ENCODE results near the gene KRTDAP.

The KRTDAP gene

GRCh38 chr19:35507561-35507960, 17.3 kb upstream of the KRTDAP start:
- Histone ChIP-seq H3K9ac (ENCODE audit: low read depth, low read length) (no peak overlapping the region), H3K4me1 (ENCODE audit: insufficient read depth, low read length) (0 out of 2 replicates have a peak, but pooled peaks cover 3% of the 10 kb centered on the region), H3K36me3 (ENCODE audit: insufficient read depth, low read length) (peaks cover 23% of the 10 kb centered on the region), H3K9me3 (ENCODE audit: control insufficient read depth, insufficient read depth, low read length) (no peaks in the 10 kb centered on the region)

GRCh38 chr19:35506011-35506410, 15.7 kb upstream of the KRTDAP start:
- Histone ChIP-seq H3K9me3 (ENCODE audit: control insufficient read depth, insufficient read depth, low read length) (no peaks in the 10 kb centered on the region), H3K9ac (ENCODE audit: low read depth, low read length) (no peak overlapping the region), H3K36me3 (ENCODE audit: insufficient read depth, low read length) (peaks cover 23% of the 10 kb centered on the region), H3K4me1 (ENCODE audit: insufficient read depth, low read length) (0 out of 2 replicates have a peak, but pooled peaks cover 3% of the 10 kb centered on the region)

GRCh38 chr19:35502751-35503150, 12.5 kb upstream of the KRTDAP start:
- Histone ChIP-seq H3K9ac (ENCODE audit: low read depth, low read length) (no peak overlapping the region), H3K9me3 (ENCODE audit: control insufficient read depth, insufficient read depth, low read length) (no peaks in the 10 kb centered on the region), H3K36me3 (ENCODE audit: insufficient read depth, low read length) (peaks cover 19% of the 10 kb centered on the region), H3K4me1 (ENCODE audit: insufficient read depth, low read length) (no peaks in the 10 kb centered on the region)

- no peaks in the 10 kb centered on the region for H3K9me3 ChIP-seq (ENCODE audit: control insufficient read depth, insufficient read depth, low read length)
- H3K4me1 ChIP-seq (ENCODE audit: insufficient read depth, low read length) = no peaks in the 10 kb centered on the region
- peaks cover 19% of the 10 kb centered on the region for H3K36me3 ChIP-seq (ENCODE audit: insufficient read depth, low read length)
- no peak overlapping the region for H3K9ac ChIP-seq (ENCODE audit: low read depth, low read length)
Observed at GRCh38 chr19:35501684-35502083, 11.4 kb upstream of the KRTDAP start.

- no peaks in the 10 kb centered on the region for H3K9me3 ChIP-seq (ENCODE audit: control insufficient read depth, insufficient read depth, low read length)
- no peak overlapping the region for H3K9ac ChIP-seq (ENCODE audit: low read depth, low read length)
- no peaks in the 10 kb centered on the region for H3K4me1 ChIP-seq (ENCODE audit: insufficient read depth, low read length)
- H3K36me3 ChIP-seq (ENCODE audit: insufficient read depth, low read length) = peaks cover 14% of the 10 kb centered on the region
Observed at GRCh38 chr19:35500611-35501010, 10.3 kb upstream of the KRTDAP start.

- Histone ChIP-seq H3K36me3 (ENCODE audit: insufficient read depth, low read length) (0 out of 2 replicates have a peak, but pooled peaks cover under 1% of the 10 kb centered on the region), H3K9me3 (ENCODE audit: control insufficient read depth, insufficient read depth, low read length) (no peaks in the 10 kb centered on the region), H3K4me1 (ENCODE audit: insufficient read depth, low read length) (no peaks in the 10 kb centered on the region), H3K9ac (ENCODE audit: low read depth, low read length) (no peak overlapping the region)
Observed at GRCh38 chr19:35498984-35499527, 8.8 kb upstream of the KRTDAP start.

- Histone ChIP-seq H3K4me1 (ENCODE audit: insufficient read depth, low read length) (no peaks in the 10 kb centered on the region), H3K9ac (ENCODE audit: low read depth, low read length) (no peak overlapping the region), H3K36me3 (ENCODE audit: insufficient read depth, low read length) (no peaks in the 10 kb centered on the region), H3K9me3 (ENCODE audit: control insufficient read depth, insufficient read depth, low read length) (no peaks in the 10 kb centered on the region)
Observed at GRCh38 chr19:35498220-35498619, 8.0 kb upstream of the KRTDAP start.

- Histone ChIP-seq H3K9me3 (ENCODE audit: control insufficient read depth, insufficient read depth, low read length) (no peaks in the 10 kb centered on the region), H3K36me3 (ENCODE audit: insufficient read depth, low read length) (no peaks in the 10 kb centered on the region), H3K4me1 (ENCODE audit: insufficient read depth, low read length) (no peaks in the 10 kb centered on the region), H3K9ac (ENCODE audit: low read depth, low read length) (no peak overlapping the region)
Observed at GRCh38 chr19:35497406-35497805, 7.1 kb upstream of the KRTDAP start.

GRCh38 chr19:35495107-35496064, 5.1 kb upstream of the KRTDAP start:
- Histone ChIP-seq H3K9ac (ENCODE audit: low read depth, low read length) (no peak overlapping the region; the same call in 1 of the 2 replicates), H3K4me1 (ENCODE audit: insufficient read depth, low read length) (no peaks in the 10 kb centered on the region), H3K36me3 (ENCODE audit: insufficient read depth, low read length) (no peaks in the 10 kb centered on the region), H3K9me3 (ENCODE audit: control insufficient read depth, insufficient read depth, low read length) (no peaks in the 10 kb centered on the region)

- H3K9me3 ChIP-seq (ENCODE audit: control insufficient read depth, insufficient read depth, low read length) = no peaks in the 10 kb centered on the region
- no peak overlapping the region for H3K9ac ChIP-seq (ENCODE audit: low read depth, low read length)
- H3K4me1 ChIP-seq (ENCODE audit: insufficient read depth, low read length) = no peaks in the 10 kb centered on the region
- H3K36me3 ChIP-seq (ENCODE audit: insufficient read depth, low read length) = no peaks in the 10 kb centered on the region
Observed at GRCh38 chr19:35493971-35494370, 3.7 kb upstream of the KRTDAP start.

- Histone ChIP-seq H3K9me3 (ENCODE audit: control insufficient read depth, insufficient read depth, low read length) (no peaks in the 10 kb centered on the region), H3K36me3 (ENCODE audit: insufficient read depth, low read length) (no peaks in the 10 kb centered on the region), H3K9ac (ENCODE audit: low read depth, low read length) (no peak overlapping the region), H3K4me1 (ENCODE audit: insufficient read depth, low read length) (no peaks in the 10 kb centered on the region)
Observed at GRCh38 chr19:35491836-35492360, 1.6 kb upstream of the KRTDAP start.

GRCh38 chr19:35488677-35489076, 1.6 kb downstream of the KRTDAP start:
- H3K9me3 ChIP-seq (ENCODE audit: control insufficient read depth, insufficient read depth, low read length) = no peaks in the 10 kb centered on the region
- H3K36me3 ChIP-seq (ENCODE audit: insufficient read depth, low read length) = no peaks in the 10 kb centered on the region
- H3K9ac ChIP-seq (ENCODE audit: low read depth, low read length) = no peak overlapping the region
- no peaks in the 10 kb centered on the region for H3K4me1 ChIP-seq (ENCODE audit: insufficient read depth, low read length)

- Histone ChIP-seq H3K36me3 (ENCODE audit: insufficient read depth, low read length) (no peaks in the 10 kb centered on the region), H3K4me1 (ENCODE audit: insufficient read depth, low read length) (no peaks in the 10 kb centered on the region), H3K9me3 (ENCODE audit: control insufficient read depth, insufficient read depth, low read length) (no peaks in the 10 kb centered on the region), H3K9ac (ENCODE audit: low read depth, low read length) (no peak overlapping the region)
Observed at GRCh38 chr19:35487656-35488182, 2.5 kb downstream of the KRTDAP start.

GRCh38 chr19:35486268-35486708, 4.0 kb downstream of the KRTDAP start:
- no peaks in the 10 kb centered on the region for H3K4me1 ChIP-seq (ENCODE audit: insufficient read depth, low read length)
- no peaks in the 10 kb centered on the region for H3K9me3 ChIP-seq (ENCODE audit: control insufficient read depth, insufficient read depth, low read length)
- H3K36me3 ChIP-seq (ENCODE audit: insufficient read depth, low read length) = no peaks in the 10 kb centered on the region
- no peak overlapping the region for H3K9ac ChIP-seq (ENCODE audit: low read depth, low read length)

Data from ES-I3 (cell line).